GM19395 (cell line): ENCODE measurements around the gene A2M.

Experiments used
- ATAC-seq: cut with Tn5 transposase; IDR thresholded peaks from one replicate; pipeline ENCODE4 v1.9.1; 2021; ENCODE audit warnings: mild to moderate bottlenecking, moderate library complexity; ENCODE audit not compliant: unreplicated experiment

The A2M gene

DNA sequence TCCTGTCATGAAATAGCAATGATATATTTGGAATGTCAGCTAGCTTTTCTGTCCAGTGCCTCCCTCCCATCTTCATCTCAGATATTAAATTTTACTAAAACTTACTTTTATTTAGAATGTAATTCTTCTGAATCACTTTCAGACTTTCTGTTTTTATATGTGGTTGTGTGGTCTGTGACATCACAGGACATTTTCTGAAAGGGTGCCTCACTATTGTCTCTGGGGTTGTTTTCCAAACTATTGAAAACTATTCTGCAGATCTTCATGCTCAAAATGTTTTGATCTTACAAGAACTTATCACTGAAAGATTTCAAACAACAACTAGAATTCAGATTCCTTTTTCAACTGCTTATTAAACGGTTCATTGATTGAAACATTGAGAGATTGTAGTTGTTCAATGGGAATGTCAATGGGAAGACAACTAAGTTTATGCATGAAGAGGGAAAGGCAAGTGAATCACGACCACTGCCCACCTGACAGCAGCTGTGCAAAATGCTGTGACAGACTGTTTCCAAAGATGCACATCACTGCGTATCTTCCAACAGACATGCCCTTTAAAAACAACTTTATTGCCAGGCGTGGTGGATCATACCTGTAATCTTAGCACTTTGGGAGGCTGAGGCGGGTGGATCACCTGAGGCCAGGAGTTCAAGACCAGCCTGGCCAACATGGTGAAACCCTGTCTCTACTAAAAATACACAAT, 75.1 kb downstream of the A2M start:
- no peak for ATAC-seq

DNA sequence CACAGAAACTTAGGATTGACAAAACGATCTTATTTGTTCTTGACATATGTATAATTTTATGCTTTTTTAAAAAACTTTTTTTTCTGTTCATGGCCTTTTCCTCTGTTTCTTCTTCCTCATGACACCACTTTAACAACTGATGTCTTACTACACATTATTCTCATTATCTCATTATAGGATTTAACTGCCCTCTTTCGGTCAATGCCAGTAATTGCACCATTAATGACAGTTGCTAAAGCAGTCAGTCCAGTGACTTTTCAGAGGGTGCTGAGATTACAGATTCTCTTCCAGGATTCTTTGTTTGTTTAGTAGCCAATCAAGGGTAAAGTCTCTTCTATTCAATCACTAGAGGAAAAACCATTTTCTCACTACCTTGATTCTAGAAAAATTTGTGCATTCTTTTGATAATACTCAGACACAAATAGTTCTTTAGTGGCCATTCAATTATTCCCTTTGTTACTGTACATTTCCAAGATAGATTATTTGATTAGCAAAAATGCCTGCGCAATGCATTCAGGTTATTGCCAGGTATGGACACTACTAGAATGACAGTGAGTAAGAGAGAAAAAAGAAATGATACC, 76.2 kb downstream of the A2M start:
- ATAC-seq: no peak

DNA sequence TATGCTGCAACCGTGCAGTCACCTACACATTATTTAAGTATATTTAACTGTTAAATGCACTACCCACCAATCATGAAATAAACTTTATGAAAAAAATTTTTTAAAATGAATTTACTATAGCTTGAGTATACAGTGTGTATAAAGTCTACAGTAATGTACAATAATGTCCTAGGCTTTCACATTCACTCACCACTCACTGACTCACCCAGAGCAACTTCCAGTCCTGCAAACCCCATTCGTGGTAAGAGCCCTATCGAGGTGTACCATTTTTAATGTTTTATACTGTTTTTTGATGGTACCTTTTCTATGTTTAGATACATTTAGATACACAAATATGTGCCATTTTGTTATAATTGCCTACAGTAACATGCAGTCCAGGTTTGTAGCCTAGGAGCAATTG, 78.3 kb downstream of the A2M start:
- no peak for ATAC-seq

DNA sequence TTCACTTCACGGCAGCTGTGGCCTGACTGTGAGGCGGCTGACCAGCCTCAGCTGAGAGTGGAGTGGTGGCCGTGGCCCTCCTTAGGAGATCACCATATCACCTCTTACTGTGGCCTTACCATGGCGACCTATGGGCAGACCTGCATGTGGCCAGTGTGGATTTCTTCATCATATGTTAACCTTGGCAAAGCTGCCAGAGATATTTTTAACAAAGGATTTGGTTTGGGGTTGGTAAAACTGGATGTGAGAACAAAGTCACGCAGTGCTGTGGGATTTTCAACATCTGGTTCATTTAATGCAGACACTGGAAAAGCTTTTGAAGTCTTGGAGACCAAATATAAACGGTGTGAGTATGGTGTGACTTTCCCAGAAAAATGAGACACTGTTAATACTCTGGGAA, 79.5 kb downstream of the A2M start:
- ATAC-seq: no peak

DNA sequence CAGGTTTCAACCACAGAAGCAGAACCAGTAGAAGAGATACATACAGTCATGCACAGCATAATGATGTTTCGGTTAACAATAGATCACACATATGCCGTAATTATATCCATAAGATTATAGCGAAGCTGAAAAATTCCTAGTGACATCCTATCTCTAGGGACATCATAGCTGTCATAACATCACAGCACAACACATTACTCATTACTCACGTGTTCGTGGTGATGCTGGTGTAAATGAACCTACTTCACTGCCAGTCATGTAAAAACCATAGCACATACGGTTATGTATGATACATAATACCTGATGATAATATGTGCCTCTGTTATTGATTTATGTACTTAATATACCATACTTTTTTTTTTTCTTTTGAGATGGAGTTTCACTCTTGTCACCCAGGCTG, 81.6 kb downstream of the A2M start:
- no peak for ATAC-seq

DNA sequence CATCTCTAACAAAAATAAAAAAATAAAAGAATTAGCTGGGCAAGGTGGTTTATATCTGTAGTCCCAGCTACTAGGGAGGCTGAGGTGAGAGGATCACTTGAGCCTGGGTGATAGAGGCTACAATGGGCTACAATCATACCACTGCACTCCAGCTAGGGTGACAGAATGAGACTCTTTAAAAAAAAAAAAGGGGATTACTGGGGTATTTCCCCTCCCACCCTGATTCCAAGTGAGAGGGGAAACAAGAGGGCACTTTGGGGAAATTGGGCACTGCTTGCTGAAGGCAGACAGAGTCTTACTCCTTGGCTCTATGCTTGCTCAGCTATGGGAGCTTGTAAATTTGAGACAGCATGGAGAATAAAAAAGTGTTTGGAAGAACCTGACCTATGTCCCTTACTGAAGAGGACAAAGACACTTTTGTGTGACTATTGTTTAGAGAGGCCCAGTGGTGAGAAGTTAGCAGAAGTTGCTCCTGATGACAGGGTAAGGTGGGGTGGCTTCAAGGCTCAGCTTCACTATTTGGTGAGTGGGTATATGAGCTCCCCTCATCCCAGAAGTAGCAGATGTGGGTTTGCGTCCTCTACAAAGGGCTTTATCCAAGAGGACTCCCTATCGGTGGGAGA, 82.3 kb downstream of the A2M start:
- ATAC-seq: no peak

DNA sequence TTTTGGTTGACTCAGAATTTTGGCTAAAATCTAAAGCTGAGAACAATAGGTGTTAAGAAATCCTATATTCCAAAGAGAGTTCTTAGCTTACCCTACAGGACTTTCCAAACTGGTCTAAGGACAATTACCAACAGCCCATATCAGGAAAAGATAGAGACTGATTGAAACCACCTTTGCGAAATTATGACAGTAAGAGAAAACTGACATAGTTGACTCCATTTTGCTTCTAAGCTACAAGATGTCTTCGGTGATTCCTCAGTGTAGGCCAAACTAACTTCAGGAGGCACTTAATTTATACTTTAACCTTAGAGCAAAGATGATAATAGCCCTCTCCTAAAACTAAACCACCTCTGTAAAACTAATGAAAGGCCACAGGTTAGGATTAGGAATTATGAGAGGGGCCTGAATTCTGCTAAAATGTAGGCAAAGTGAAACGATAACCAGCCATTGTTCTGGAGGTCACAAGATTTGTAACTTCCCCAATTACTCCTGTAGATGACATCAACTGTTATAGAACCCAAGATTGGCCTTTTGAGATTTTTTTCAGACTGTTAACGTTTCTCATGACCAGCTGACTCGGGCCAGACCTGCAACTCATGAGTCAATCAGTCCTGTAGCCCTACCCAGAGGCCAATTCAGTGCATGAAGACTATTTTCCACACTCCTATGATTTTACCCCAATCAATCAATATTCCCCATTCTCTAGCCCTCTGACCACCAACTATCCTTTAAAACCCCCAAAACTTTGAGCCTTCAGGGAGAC, 83.3 kb downstream of the A2M start:
- ATAC-seq: no peak

DNA sequence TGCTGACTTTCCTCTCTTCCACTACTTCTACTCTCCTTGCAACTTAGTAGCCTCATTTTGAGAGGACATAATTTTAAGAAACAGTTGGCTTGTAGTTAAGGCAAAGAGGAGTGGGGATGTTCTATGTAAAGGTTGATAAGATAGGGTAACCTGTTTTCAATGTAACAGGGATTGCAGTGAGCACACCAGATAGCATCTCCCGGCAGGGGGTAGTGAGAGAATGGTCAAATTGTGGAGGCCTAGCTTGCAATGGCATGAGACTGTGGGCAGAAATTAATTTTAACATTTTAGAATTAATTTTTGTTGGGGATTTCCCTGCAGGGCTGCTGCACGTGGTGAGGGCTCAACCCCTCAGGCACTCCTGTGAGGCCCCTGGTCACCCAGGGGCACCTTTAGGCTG, 84.9 kb downstream of the A2M start:
- no peak for ATAC-seq

DNA sequence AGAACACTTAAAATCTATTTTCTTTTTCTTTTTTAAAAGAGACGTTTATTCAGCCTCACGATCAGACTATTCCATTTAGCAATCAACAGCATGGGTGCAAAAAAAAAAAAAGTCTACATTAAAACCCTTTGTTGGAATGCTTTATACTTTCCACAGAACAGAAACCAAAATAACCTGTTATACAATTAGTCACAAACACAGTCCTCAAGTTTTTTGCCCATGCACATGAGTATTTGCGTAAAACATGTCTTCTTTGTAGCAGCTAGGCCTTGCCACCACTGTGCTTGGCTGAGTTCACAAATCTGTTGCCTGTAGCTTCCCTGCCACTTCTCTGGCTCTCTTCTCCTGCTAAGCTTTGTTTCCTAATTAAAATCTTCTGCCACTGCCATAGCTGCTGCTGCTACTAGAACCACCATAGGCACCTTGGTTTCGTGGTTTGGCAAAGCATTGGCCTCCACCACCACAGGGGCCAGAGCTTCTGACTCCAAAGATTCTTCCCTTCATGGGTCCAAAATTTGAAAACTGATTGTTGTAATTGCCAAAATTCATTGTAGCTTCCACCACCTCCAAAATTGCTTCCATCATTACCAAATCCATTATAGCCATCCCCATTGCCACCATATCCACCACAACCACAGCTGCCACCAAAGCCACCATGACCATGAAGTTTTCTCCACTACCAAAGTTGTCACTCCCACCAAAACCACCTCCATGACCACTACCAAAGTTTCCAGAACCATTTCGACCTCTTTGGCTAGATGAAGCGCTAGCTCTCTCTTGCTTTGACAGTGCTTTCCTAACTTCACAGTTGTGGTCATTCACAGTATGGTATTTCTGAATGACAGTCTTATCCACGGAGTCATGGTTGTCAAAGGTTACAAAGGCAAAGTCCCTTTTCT, 88.3 kb downstream of the A2M start:
- ATAC-seq: no peak

DNA sequence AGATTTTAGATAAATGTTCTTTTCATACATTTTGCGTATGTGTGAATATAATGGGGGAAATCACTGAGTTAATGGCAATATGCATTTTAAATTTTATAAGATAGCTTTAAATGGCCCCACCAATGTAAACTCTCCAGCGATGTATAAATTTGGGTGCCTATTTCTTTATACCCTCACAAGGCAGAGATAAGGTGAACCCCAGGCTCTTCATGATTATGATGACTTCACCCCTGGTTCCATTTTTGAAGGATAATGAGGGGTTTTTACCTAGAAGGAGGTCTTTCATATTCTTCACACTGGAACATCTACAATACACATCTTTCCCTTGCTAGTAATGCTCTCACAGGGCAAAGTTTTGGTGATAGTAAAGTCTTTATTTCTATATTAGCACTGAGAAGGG, 91.2 kb downstream of the A2M start:
- no peak for ATAC-seq

DNA sequence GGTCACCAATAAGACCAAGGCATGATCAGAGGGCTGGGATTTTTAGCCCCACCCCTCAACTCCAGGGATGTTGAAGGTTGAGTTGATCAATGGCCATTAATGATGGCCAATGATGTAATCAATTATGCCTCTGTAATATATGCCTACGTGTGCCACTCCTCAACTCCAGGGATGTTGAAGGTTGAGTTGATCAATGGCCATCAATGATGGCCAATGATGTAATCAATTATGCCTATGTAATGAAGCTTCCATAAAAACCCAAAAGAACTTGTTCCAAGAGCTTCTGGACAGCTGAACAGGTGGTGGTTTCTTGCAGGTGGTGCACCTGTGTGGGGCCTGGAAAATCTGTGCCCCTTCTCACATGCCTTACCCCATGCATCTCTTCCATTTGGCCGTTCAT, 93.1 kb downstream of the A2M start:
- no peak for ATAC-seq
